DMS153 treated with DMSO at 0.1 percent for 48 hours (cell line): Measurements from ENCODE around the gene PAPSS2.
"Not testable (repeated sequence)": the region's sequence is repeated elsewhere in the genome, so short reads cannot be mapped to it uniquely, and the experiment has no call there.

Source experiments
- DNase-seq: peaks from one replicate; lab custom pipeline; 2025; ENCODE audit not compliant: unreplicated experiment; lab: John Stamatoyannopoulos, UW

PAPSS2 gene

GRCh38 chr10:87659571-87660483, at the start of gene PAPSS2:
TSS of gene PAPSS2 (plus strand) at chr10:87659878. CDS start at chr10:87659982, 104 bp downstream.
- peak; percentile 10 for DNase-seq

- not testable (repeated sequence) for DNase-seq
Observed at GRCh38 chr10:87611341-87611740, 48.3 kb upstream of the PAPSS2 start.

DNA sequence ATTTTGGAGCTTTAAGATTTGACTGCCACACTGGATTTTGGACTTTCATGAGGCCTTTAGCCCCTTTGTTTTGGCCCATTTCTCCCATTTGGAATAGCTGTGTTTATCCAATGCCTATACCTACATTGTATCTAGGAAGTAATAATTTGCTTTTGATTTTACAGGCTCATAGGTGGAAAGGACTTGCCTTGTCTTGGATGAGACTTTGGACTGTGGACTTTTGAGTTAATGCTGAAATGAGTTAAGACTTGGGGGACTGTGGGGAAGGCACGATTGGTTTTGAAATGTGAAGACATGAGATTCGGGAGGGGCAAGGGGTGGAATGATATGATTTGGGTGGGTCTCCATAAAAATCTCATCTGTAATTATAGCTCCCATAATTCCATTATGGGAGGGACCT, 47.6 kb upstream of the PAPSS2 start:
- DNase-seq: no peak

- no peak for DNase-seq
Observed at GRCh38 chr10:87613751-87614150, 45.9 kb upstream of the PAPSS2 start.

DNA sequence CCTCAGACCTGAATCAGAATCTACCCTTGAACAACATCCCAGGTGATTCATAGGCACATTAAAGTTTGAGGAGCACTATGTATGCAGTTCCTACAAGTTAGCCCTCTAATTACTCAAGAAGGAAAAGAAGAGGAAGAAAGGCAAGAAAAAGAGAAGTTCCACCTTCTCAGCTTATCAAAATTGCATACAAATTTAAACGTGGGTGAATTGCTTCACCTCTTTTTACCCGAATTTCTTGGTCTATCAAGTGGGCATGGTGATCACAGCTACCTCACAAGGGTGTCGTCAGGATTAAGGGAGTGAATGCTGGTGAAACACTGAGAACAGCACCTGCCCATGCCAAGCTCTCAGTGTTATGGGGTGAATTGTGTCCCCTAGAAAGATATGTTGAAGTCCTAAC, 43.8 kb upstream of the PAPSS2 start:
- DNase-seq: no peak

- DNase-seq: no peak
Observed at GRCh38 chr10:87617503-87617902, 42.2 kb upstream of the PAPSS2 start.

- peak; percentile 42 for DNase-seq
Observed at GRCh38 chr10:87618566-87619423, 40.9 kb upstream of the PAPSS2 start.

- DNase-seq: no peak
Observed at GRCh38 chr10:87619705-87620104, 40.0 kb upstream of the PAPSS2 start.

GRCh38 chr10:87621440-87621839, 38.2 kb upstream of the PAPSS2 start:
- DNase-seq: not testable (repeated sequence)

- DNase-seq: no peak
Observed at GRCh38 chr10:87622314-87623004, 37.2 kb upstream of the PAPSS2 start.

DNA sequence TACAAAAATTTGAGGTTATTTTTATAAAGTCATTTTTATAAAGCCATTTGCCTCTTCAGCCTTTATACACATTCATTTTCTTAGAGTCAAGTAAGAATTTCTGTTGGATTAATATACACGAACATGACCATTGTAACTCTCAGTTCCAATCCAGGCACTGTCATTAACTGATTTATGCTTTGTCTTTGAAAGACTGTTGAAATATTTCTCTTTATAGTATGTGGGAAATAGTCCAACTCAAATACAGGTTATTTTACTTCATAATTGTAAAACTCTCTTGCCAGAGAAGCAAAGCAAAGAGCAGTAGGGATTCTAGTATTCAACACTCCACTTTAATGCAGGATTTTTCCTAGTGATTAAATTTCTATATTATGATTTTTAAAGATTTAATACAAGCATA, 36.5 kb upstream of the PAPSS2 start:
- no peak for DNase-seq

DNA sequence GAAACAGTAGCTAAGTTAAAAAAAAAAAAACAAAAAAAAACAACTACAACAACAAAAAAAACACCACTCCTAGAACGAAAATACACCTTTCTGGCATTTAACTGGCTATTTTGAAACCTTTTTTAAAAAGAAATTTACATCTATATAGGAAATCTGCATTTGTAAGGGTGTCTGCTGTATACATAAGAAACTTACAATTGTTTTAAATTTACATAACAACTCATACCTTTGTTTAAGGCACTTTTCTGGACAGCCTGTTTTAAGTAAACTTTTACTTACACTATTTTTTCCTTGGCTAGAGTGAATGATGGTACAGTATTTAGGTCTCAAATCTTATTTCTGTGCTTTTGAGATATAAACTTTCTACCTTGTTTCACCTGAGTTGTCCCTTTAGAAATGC, 34.0 kb upstream of the PAPSS2 start:
- DNase-seq: no peak

DNA sequence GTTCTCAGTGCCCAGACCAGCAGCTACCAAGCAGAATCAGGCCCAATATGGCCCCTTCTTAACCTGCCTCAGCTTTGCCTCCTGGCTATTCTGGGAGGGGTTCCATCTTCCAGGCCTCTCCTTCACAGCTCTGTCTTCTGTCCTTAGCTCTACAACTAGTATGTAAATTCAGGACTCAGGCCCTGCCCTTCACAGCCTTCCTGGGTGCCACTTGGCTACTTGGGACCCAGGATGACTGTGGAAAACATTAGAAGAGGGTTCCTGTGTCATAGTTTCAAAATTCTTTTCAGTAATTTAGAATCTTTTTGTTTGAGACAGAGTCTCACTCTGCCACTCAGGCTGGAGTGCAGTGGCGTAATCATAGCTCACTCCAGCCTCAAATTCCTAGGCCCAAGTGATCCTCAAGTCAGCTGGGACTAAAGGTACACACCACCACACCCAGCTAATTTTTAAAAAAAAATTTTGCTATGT, 33.2 kb upstream of the PAPSS2 start:
- no peak for DNase-seq

DNA sequence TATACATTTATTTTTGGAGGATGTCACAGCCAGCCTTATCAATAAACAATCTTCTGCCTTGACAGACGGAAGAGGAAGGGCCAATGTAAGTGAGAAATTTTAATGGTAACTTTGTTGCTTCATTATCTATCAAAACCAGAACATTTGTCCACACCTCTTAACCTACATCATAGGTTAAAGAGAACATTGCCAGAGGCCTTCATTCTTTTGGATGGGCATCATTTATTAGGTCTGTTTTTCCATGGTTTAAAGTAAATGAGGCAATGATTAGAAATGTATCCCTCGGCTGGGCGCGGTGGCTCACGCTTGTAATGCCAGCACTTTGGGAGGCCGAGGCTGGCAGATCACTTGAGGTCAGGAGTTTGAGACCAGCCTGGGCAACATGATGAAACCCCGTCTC, 29.5 kb upstream of the PAPSS2 start:
- DNase-seq: no peak

GRCh38 chr10:87632454-87632853, 27.2 kb upstream of the PAPSS2 start:
- no peak for DNase-seq

GRCh38 chr10:87634311-87634710, 25.4 kb upstream of the PAPSS2 start:
- DNase-seq: no peak

DNA sequence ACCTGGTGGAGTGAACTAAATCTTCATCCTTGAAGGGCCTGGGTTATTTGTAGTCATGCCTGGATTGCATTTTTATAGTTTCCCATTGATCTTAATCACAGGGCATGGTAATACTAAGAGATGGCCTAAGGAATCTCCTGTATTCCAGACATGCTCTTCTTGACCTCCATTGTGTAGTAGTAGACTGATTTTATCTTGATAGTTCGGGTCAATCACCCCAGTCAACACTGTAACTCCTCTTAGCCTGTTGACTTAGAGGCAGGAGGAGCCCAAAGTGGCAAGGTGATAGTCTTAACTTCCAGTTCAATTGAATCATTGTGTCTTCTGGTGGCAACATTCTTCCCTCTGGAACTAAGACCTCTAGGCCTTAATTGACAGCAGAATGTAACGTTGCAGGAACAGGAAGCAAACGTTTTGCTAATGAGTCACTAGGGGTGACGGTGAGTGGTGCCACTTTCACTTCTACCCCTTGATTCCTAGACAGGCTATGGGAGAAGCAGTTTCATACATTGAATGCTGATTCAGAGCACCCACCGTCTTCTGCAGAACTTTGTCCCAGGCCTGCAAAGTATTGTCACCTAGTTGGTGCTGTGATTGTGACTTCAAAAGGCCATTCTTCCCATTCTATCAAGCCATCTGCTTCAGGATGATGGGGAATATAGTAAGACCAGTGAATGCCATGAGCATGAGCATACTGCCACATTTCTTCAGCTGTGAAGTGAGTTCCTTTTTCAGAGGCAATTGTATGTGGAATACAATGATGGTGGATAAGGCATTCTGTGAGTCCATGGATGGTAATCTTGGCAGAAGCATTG, 24.0 kb upstream of the PAPSS2 start:
- no peak for DNase-seq

DNA sequence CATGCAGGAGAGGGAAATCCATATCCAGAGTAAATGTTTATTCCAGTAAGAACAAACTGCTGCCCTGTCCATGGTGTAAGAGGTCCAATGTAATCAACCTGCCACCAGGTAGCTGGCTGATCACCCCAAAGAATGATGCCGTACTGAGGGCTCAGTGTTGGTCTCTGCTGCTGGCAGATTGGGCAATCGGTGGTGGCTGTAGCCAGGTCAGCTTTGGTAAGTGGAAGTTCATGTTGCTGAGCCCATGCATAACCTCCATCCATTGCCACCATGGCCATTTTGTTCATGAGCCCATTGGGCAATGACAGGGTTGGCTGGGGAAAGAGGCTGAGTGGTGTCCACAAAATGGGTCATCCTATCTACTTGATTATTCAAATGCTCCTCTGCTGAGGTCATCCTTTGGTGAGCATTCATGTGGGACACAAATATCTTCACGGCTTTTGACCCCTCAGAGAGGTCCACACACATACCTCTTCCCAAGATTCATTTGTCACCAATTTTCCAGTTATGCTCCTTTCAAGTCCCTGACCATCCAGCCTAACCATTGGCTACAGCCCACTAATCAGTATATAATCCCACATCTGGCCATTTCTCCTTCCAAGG, 23.3 kb upstream of the PAPSS2 start:
- no peak for DNase-seq

- DNase-seq: no peak
Observed at GRCh38 chr10:87639493-87639892, 20.2 kb upstream of the PAPSS2 start.

- DNase-seq: no peak
Observed at GRCh38 chr10:87640043-87640442, 19.6 kb upstream of the PAPSS2 start.
